PFSK-1 (cell line): ENCODE data around the gene SIL1.

ENCODE experiments used
- POLR2AphosphoS5 ChIP-seq: IDR thresholded peaks from 2 replicates; pipeline ENCODE4 v1.6.1; 2012; ENCODE audit warnings: low read depth, mild to moderate bottlenecking, control low read depth, low read length, moderate library complexity
- REST ChIP-seq, 2 experiments: IDR thresholded peaks; 2 replicates each; pipeline versions ENCODE4 v1.6.1 to v1.8.0; 2011 to 2012; ENCODE audit warnings: low read depth in 2 of 2, low read length in 2 of 2, control low read depth in 1 of 2, inconsistent platforms in 1 of 2, mild to moderate bottlenecking in 1 of 2, moderate library complexity in 1 of 2; ENCODE audit not compliant: insufficient read depth in 1 of 2
- SIN3A ChIP-seq: IDR thresholded peaks from 2 replicates; pipeline ENCODE4 v1.6.1; 2012; ENCODE audit warnings: mild to moderate bottlenecking, low read length, moderate library complexity, borderline replicate concordance; ENCODE audit not compliant: insufficient read depth

GRCh38 chr5:139177809-139178588 lies 20.2 kb downstream of the SIL1 start:
- TF ChIP-seq REST (IDR thresholded peaks at IDR 0.05; ENCODE audit: insufficient read depth in 1 of 2, low read depth in 2 of 2, low read length in 2 of 2) (no peak), POLR2AphosphoS5 (no peak), SIN3A (no peak)
